Ramos (cell line): Measurements from ENCODE around the gene PCDHGC3.
"Not testable (repeated sequence)": the region's sequence is repeated elsewhere in the genome, so short reads cannot be mapped to it uniquely, and the experiment has no call there.

Source experiments
- in situ Hi-C: fragments of 300-500 bp; cut with MboI; formaldehyde crosslinking; loops from one replicate; pipeline ENCODE4 v1.14.3; 2022; ENCODE audit warnings: low sequenced_read_pairs; ENCODE audit not compliant: unreplicated experiment

PCDHGC3 gene

GRCh38 chr5:141475625-141476131, at the start of gene PCDHGC3:
Gene PCDHGC3 (plus strand): TSS chr5:141475966. CDS start chr5:141476117, 151 bp downstream.
- in situ Hi-C loops: loop anchor here (5.0 kb wide), 1 partner anchor 82 kb away; no protein-coding TSS in a partner anchor

DNA sequence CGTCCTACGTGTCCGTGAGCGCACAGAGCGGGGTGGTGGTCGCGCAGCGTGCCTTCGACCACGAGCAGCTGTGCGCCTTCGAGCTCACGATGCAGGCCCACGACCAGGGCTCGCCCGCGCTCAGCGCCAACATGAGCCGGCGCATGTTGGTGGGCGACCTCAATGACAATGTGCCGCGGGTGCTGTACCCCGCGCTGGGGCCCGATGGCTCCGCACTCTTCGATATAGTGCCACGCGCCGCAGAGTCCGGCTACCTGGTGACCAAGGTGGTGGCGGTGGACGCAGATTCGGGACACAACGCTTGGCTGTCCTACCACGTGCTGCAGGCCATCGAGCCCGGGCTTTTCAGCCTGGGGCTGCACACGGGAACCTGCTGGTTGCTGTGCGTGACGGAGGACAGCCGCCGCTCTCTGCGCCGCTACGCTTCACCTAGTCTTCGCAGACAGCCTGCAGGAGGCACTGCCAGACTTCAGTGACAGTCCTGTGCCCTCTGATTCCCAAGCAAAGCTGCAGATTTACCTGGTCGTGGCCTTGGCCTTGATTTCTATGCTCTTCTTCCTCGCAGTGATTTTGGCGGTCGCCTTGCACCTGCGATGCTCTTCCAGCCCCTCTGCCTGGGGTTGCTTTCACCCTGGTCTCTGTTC, 47.9 kb upstream of the PCDHGC3 start:
- in situ Hi-C loops: no loop called here

GRCh38 chr5:141430332-141431113, 45.2 kb upstream of the PCDHGC3 start, which contains the start of gene PCDHGA12:
Gene PCDHGA12 (plus strand): TSS chr5:141430507. CDS start chr5:141430760, 253 bp downstream.
- in situ Hi-C loops: no loop called here

DNA sequence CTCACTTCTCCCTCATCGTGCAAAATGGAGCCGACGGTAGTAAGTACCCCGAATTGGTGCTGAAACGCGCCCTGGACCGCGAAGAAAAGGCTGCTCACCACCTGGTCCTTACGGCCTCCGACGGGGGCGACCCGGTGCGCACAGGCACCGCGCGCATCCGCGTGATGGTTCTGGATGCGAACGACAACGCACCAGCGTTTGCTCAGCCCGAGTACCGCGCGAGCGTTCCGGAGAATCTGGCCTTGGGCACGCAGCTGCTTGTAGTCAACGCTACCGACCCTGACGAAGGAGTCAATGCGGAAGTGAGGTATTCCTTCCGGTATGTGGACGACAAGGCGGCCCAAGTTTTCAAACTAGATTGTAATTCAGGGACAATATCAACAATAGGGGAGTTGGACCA, 44.5 kb upstream of the PCDHGC3 start:
- in situ Hi-C loops: no loop called here

DNA sequence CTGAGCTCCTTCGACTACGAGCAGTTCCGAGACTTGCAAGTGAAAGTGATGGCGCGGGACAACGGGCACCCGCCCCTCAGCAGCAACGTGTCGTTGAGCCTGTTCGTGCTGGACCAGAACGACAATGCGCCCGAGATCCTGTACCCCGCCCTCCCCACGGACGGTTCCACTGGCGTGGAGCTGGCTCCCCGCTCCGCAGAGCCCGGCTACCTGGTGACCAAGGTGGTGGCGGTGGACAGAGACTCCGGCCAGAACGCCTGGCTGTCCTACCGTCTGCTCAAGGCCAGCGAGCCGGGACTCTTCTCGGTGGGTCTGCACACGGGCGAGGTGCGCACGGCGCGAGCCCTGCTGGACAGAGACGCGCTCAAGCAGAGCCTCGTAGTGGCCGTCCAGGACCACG, 43.5 kb upstream of the PCDHGC3 start:
- in situ Hi-C loops: not testable (repeated sequence)

- in situ Hi-C loops: not testable (repeated sequence)
Measured at GRCh38 chr5:141432726-141433125, 43.0 kb upstream of the PCDHGC3 start.

DNA sequence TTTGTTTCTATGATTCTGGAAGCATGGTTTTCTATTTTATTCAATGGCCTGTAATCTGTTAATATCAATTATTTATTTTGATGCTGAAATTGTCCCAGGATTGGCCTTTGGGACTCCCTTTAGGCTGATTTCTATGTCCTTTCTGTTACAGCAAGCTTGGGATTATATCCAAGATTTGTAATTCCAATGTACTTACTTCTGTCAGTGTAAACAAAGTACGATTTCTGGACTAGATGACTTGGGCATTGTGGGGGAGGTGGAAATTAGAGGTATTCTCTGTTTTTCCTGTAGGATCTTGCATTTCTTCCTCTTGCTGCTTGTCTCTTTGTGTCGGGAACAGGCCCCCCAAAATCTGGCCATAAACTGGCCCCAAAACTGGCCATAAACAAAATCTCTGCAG, 41.8 kb upstream of the PCDHGC3 start:
- in situ Hi-C loops: no loop called here

DNA sequence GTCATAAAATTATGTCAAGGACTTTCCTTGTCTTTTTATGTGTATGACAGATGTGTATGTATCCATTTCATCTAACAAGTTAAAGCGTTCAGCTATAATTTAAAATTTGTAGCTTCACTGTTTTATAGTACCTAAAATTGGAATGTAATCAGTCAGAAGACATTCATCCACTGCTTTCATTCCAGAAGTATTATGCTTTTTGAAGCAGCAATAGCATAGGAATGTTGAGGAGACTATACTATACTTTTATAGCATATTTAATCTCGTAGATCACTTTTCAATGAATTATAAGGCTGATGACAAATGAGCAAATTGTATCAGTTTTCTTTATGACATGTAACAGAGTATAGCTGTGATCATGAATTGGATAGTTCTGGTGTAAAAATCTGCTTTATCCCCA, 38.5 kb upstream of the PCDHGC3 start:
- in situ Hi-C loops: no loop called here

- in situ Hi-C loops: no loop called here
Measured at GRCh38 chr5:141439411-141440141, 36.2 kb upstream of the PCDHGC3 start.

DNA sequence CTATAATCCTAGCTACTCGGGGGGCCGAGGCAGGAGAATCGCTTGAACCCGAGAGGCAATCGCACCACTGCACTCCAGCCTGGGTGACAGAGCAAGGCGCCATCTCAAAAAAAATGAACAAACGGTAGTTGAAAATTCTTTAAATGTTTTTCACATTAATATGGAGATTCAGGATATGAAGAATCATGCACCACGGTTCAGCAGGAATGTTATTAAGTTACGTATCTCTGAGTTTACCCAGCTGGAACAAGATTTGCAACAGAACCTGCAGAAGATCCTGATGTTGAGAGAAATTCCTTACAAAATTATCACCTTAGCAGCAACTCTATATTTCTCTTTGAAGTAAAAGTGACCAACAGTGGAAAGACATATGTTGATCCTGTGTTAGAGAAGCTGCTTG, 35.4 kb upstream of the PCDHGC3 start:
- in situ Hi-C loops: no loop called here

DNA sequence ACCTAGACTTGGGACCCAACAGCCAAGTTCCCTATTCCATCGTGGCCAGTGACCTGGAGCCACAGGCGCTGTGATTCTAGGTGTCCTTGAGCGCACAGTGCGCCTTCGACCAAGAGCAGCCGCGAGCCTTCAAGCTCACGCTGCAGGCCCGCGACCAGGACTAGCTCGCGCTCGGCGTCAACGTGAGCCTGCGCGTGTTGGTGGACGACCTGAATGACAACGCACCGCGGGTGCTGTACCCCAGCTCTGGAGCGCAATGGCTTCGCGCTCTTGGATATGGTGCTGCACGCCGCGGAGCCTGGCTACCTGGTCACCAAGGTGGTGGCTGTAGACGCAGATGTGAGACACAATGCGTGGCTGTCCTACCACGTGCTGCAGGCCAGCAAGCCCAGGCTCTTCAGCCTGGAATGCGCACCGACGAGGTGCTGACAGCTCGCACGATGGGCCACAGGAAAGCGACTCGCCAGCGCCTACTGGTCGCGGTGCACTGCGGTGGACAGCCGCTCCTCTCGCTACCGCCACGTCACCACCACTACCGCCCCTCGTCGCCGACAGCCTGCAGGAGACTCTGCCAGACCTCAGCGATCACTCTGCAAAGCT, 34.1 kb upstream of the PCDHGC3 start:
- in situ Hi-C loops: no loop called here

- in situ Hi-C loops: no loop called here
Measured at GRCh38 chr5:141465351-141465750, 10.4 kb upstream of the PCDHGC3 start.

DNA sequence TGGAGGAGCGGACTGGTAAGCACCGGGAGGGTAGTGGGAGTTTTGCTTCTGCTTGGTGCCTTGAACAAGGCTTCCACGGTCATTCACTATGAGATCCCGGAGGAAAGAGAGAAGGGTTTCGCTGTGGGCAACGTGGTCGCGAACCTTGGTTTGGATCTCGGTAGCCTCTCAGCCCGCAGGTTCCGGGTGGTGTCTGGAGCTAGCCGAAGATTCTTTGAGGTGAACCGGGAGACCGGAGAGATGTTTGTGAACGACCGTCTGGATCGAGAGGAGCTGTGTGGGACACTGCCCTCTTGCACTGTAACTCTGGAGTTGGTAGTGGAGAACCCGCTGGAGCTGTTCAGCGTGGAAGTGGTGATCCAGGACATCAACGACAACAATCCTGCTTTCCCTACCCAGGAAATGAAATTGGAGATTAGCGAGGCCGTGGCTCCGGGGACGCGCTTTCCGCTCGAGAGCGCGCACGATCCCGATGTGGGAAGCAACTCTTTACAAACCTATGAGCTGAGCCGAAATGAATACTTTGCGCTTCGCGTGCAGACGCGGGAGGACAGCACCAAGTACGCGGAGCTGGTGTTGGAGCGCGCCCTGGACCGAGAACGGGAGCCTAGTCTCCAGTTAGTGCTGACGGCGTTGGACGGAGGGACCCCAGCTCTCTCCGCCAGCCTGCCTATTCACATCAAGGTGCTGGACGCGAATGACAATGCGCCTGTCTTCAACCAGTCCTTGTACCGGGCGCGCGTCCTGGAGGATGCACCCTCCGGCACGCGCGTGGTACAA, 556 bp downstream of the PCDHGC3 start:
- in situ Hi-C loops: loop anchor here (5.0 kb wide), 1 partner anchor 81 kb away; no protein-coding TSS in a partner anchor

DNA sequence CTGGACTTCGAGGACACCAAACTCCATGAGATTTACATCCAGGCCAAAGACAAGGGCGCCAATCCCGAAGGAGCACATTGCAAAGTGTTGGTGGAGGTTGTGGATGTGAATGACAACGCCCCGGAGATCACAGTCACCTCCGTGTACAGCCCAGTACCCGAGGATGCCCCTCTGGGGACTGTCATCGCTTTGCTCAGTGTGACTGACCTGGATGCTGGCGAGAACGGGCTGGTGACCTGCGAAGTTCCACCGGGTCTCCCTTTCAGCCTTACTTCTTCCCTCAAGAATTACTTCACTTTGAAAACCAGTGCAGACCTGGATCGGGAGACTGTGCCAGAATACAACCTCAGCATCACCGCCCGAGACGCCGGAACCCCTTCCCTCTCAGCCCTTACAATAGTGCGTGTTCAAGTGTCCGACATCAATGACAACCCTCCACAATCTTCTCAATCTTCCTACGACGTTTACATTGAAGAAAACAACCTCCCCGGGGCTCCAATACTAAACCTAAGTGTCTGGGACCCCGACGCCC, 1.3 kb downstream of the PCDHGC3 start:
- in situ Hi-C loops: loop anchor here (5.0 kb wide), 1 partner anchor 80 kb away; no protein-coding TSS in a partner anchor

- in situ Hi-C loops: loop anchor here (5.0 kb wide), 1 partner anchor 79 kb away; no protein-coding TSS in a partner anchor
Measured at GRCh38 chr5:141477815-141478214, 2.0 kb downstream of the PCDHGC3 start.

GRCh38 chr5:141478321-141478945, 2.7 kb downstream of the PCDHGC3 start:
- in situ Hi-C loops: loop anchor here (5.0 kb wide), 1 partner anchor 79 kb away; no protein-coding TSS in a partner anchor

GRCh38 chr5:141479776-141480175, 4.0 kb downstream of the PCDHGC3 start:
- in situ Hi-C loops: loop anchor here (5.0 kb wide), 1 partner anchor 78 kb away; no protein-coding TSS in a partner anchor

DNA sequence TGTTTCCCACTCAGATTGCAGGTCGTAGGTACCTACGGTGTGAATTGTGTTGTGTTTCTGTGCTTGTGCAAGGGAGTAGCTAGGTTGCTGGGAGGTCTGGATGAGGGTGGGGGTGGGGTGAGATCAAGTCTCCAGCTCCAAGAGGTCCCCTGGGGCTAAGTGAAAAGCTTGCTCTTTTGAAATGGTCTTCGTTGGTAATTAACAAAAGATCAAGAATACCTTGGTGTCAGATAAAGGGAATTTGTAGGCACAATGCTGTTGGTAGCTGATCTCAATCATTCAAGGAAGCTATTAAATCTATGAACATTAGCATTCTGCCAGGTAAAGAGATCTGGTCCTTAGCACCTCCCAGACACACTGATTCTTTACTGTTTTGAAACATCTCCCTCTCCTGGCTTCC, 8.1 kb downstream of the PCDHGC3 start:
- in situ Hi-C loops: no loop called here

DNA sequence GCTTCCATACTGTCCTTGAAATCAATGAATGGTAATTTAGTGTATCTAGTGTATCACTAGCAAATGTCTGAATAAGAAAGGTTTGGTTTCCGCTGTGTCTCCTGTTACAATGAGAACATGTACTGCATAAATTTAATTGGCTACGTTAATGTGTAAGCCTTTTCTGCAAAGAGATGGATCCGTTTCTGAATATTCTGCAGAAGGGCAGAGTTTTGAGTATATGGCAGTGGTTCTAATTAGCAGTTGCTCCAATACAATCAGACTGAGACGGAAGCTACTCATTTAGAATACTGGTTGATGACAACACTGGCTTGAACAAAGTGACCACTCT, 8.5 kb downstream of the PCDHGC3 start:
- in situ Hi-C loops: no loop called here
